GM19023 (cell line): ENCODE data around the gene NEK8.
"Not testable (repeated sequence)": the region's sequence is repeated elsewhere in the genome, so short reads cannot be mapped to it uniquely, and the experiment has no call there.

Experiments used
- ATAC-seq: cut with Tn5 transposase; IDR thresholded peaks from one replicate; pipeline ENCODE4 v1.9.1; 2021; ENCODE audit warnings: mild to moderate bottlenecking, moderate library complexity; ENCODE audit not compliant: unreplicated experiment

Gene NEK8

GRCh38 chr17:28760601-28761562 lies 32.3 kb downstream of the NEK8 start:
- ATAC-seq, result no peak

DNA sequence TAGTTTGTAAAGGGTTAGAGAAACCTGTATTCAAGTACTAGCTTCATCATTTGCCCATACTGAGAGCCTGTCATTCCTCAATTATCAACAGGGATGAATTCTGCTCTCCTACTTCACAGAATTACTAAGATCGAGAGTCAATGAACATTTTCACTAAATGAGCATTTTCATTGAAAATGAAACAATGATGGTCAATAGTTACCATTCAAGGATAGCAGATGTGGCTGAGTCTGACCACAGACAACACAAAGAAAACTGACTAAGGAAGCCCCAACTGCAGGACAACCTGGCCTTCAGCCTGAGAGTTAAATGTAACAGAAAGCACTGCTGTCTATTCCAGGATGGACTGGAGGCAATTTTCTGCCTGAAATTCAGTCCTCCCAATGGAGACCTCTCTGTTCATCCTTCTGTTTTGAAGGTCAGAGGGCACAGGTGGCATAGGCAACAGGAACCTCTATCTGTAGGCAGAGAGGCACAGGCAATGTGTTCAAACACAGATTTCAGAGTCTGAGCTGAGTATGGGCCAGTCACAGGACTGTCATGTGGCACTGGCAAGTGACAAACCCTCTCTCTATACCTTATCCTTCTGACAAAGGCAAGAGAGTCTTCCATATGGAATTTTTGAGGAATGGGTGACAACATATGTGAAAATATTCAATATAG lies 34.7 kb downstream of the NEK8 start:
- no peak for ATAC-seq

- ATAC-seq, result no peak
These were observed 35.2 kb downstream of the NEK8 start for GRCh38 chr17:28763804-28764266.

DNA sequence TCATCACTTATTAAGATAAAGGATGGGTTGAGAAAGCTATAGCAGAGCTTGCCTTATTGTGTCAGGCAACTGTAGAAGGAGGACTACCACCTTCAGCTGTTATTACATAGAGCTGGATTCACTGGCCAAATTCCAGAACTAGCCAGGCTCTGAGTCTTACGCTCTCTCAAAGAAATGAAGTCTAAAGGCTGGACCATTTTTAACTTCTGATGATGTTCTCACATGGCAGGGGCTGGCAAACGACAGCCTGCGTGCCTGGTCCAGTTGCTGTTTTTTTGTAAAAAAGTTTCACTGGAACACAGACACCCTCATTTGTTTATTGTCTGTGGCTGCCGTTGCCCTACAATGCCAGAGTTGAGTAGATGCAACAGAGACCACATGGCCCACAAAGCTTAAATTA lies 36.5 kb downstream of the NEK8 start:
- ATAC-seq, result no peak

GRCh38 chr17:28773736-28774135 lies 45.1 kb downstream of the NEK8 start:
- ATAC-seq, result no peak

DNA sequence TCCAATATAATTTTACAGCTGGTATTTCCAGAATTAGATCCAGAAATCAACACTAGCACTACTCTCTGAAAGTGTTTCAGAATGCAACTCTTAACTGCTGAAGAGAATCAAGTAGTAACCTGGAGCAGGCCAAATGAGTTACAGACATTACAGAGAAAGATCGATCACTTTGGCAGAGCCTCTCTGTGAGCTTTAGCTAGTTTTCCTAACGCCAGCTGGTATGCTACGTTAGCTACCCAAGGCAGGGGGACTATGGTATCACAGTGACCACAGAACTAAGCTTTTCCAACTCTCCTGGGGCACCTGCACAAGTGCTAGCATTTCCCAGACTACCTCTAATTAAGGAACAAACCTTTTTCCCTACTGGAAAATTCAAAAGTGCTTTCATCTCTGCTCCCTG lies 45.6 kb downstream of the NEK8 start:
- no peak for ATAC-seq

DNA sequence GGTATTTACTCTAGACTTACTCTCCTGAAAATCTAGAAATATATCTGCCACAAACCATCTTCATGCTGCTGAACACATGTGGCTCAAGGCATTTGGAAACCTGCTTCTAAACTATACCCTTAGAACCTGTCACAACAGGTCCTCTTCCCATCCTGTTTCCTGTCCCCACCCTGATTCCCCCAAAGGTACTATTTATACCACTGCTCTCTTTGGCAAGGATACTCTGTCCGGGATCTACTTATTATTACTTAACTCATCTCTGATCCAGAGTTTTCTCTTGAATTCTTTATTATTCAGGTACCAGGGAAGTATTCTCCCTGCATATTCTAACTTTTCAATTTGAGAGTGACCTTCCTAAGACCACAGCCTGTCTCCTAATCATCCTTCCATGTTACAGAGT lies 48.6 kb downstream of the NEK8 start:
- no peak for ATAC-seq

GRCh38 chr17:28779601-28780000 lies 51.0 kb downstream of the NEK8 start:
- ATAC-seq, result not testable (repeated sequence)

GRCh38 chr17:28783161-28783560 lies 54.6 kb downstream of the NEK8 start:
- no peak for ATAC-seq

DNA sequence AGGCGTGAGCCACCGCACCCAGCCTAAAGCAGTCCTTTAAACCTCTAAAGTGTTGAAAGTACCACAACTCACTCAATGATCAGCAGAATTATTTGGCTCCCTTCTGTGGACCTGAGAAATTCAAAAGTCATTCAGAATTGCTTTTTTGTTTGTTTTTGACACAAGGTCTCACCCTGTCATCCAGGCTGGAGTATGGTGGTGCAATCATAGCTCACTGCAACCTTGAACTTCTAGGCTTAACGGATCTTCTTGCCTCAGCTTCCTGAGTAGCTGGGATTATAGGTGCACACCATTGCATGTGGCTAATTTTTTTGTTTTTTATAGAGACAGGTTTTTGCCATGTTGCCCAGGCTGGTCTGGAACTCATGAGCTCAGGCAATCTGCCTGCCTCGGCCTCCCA lies 59.5 kb downstream of the NEK8 start:
- no peak for ATAC-seq
